ENCODE measurements around the gene ULBP1.
"Not testable (repeated sequence)": the region's sequence is repeated elsewhere in the genome, so short reads cannot be mapped to it uniquely, and the experiment has no call there.

Gene ULBP1

DNA sequence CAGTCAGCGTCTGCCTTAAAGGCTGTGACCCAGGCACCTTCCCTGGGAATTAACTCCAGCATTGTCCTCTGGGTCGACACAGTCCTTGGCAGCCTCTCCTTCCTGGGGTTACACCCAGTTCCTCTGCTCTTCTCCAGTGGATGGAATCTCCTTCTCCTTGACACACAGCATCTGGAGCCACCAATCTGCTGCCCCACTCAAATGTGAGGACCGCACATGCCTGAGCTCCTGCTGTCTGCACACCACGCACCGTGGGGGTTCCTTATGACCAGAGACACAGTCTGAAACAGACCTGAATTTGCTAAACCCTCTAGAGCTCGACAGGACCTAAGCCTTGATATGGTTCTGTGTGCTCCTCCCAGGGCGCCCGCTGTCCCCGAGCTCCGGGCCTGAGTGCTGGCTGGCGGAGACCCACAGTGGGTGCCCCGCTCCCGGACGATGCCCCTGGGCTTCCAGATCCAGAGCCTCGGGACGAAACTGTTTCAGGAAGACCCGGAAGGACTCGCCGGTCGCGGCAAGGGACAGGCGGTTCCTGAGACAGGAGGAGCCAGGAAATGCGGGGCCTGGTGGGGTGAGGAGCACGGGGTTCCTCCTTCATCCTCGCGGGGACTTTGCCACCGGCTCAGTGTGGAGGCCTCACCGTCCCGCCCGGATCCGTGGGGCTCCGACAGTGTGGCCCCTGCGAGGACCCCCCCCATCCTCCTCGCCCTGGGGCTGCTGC lies 38.3 kb upstream of the ULBP1 start:
- Mint-ChIP-seq H3K9me3 (no peaks in the 10 kb centered on the region), H3K27ac (no peak overlapping the region), H3K36me3 (no peaks in the 10 kb centered on the region), H3K27me3 (peaks cover 94% of the 10 kb centered on the region), H3K4me3 (peak overlapping the region; percentile 33), H3K4me1 (peaks cover 33% of the 10 kb centered on the region)
- CTCF ChIA-PET = interaction anchor here (1.0 to 2.6 kb wide), 7 partner anchors 55 to 189 kb away, joined by 3 to 20 read pairs (median 6); no protein-coding TSS in a partner anchor
- peak; percentile 36 for DNase-seq

DNA sequence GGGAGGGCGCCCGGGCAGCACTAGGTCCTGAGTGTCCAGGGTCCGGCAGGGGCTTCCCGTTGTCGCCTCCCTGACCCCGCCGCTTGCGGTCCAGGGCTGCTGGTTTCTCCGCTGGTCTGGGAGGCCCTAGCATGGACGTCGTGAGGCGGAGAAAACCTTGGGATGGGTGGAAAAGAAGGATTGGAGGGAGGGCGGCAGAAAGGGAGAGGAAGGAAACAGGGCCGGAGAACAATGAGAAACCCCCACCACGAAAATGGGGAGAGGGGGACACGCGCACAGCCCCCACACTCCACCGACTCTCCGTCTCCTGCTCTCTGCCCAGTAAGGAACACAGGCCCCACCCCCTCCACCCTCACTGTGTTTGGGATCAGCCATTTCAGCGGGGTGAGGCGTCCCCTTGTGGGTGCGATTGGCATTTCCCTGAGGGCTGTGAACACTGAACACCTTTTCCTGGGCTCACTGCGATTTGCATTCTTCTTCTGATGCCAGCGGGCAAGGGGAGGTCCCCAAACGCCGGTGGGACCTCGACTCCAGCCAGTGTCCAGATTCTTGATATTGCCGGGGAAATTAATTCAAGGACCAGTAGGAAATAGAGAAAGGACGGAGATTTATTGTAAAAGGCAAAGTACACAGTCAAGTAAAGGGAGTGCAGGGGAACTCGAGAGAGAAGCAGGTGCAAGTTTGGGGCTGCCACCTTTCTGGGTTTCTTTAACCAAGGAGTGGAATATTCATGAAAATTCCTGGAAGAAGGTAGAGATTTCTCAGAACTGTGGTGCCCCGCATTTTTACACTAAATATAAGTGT lies 37.6 kb upstream of the ULBP1 start:
- CTCF ChIA-PET = interaction anchor here (0.7 to 2.6 kb wide), 7 partner anchors 61 to 95 kb away, joined by 3 to 20 read pairs (median 6); no protein-coding TSS in a partner anchor
- peak; percentile 88 for DNase-seq
- Mint-ChIP-seq H3K4me1 (peaks cover 33% of the 10 kb centered on the region), H3K27ac (no peak overlapping the region), H3K4me3 (peak overlapping the region; percentile 32), H3K36me3 (no peaks in the 10 kb centered on the region), H3K27me3 (peaks cover 96% of the 10 kb centered on the region), H3K9me3 (no peaks in the 10 kb centered on the region)

DNA sequence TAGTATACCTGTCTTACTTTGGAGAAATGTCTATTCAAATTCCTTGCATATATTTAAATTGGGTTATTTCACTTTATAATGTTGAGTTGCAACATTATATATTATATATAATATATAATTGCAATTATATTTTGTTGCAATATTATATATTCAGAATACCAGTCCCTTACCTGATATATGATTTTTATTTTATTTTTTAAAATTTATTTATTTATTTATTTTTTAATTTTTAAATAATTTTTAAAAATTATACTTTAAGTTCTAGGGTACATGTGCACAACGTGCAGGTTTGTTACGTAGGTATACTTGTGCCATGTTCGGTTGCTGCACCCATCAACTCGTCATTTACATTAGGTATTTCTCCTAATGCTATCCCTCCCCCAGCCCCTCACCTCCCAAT lies 36.7 kb upstream of the ULBP1 start:
- H3K4me1 Mint-ChIP-seq = peaks cover 30% of the 10 kb centered on the region
- not testable (repeated sequence) for DNase-seq, H3K36me3 Mint-ChIP-seq, H3K9me3 Mint-ChIP-seq, H3K4me3 Mint-ChIP-seq, H3K27ac Mint-ChIP-seq
- CTCF ChIA-PET = interaction anchor here (0.7 kb wide), 3 partner anchors 87 to 95 kb away, joined by 3 to 5 read pairs (median 4); no protein-coding TSS in a partner anchor
- peaks cover 92% of the 10 kb centered on the region for H3K27me3 Mint-ChIP-seq

DNA sequence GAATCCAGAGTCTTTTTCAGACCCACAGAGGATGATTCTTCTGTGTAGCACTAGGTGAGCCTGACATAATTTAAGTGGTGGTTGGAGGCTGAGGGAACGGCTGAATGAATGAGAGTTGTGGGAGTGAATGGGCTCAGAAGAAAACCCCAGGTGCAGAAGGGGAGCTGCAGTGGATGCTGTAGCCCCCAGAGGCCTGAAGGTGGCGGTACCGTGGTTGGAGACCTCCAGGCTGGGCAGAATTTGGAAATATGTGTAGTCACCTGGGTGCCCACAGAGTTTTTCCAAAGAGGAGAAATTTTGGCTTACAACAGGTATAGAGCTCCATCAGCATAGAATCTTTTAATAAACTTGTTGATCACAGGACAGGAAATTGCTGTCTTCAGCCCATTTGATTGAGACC lies 34.3 kb upstream of the ULBP1 start:
- peak; percentile 36 for DNase-seq
- CTCF ChIA-PET = interaction anchor here (1.0 to 1.2 kb wide), 2 partner anchors 81 to 98 kb away, joined by 4 read pairs; no protein-coding TSS in a partner anchor
- no peaks in the 10 kb centered on the region for H3K36me3 Mint-ChIP-seq

DNA sequence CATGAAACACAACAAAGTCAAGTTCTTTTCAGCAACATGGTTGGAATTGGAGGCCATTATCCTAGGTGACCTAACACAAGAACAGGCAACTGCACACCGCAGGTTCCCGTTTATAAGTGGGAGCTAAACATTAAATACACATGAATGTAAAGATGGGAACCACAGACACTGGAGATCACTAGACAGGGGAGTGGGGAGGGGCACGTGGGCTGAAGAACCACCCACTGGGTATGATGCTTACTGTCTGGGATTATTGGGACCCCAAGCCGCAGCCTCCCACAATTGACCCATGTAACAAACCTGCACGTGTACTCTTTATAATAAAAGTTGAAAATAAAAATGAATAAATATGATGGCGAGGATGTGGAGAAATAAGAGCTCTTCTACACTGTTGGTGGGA lies 32.2 kb upstream of the ULBP1 start:
- DNase-seq = no peak
- CTCF ChIA-PET = interaction anchor here (1.6 kb wide), 1 partner anchor 85 kb away, joined by 4 read pairs; no protein-coding TSS in a partner anchor
- H3K4me3 Mint-ChIP-seq = no peak overlapping the region
- H3K27ac Mint-ChIP-seq = no peak overlapping the region
- no peaks in the 10 kb centered on the region for H3K9me3 Mint-ChIP-seq
- peaks cover 88% of the 10 kb centered on the region for H3K27me3 Mint-ChIP-seq
- no peaks in the 10 kb centered on the region for H3K36me3 Mint-ChIP-seq
- peaks cover 15% of the 10 kb centered on the region for H3K4me1 Mint-ChIP-seq

More for the DNA sequence above, 34.3 kb upstream of the ULBP1 start:
- Mint-ChIP-seq H3K9me3 (no peaks in the 10 kb centered on the region), H3K4me3 (no peak overlapping the region), H3K27me3 (peaks cover 88% of the 10 kb centered on the region), H3K27ac (no peak overlapping the region), H3K4me1 (peaks cover 16% of the 10 kb centered on the region)

DNA sequence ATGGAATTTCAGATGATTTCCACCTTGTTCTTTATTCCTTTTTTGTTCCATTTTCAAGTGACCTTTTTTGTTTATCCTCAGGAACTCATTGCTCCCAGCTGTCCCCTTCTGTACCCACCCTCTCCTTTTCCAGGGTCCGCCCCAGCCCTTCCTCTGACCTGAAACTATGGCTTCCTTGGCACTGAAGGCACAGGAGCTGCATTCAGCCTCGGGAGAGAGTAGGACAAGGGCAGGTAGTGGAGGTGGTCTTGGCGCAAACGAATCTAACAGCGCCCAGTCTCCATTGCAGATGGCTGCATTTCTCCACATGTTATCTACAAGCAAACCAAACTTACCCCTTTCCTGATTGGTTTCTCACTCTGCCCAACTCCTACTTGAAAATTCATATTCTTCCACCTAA lies 30.7 kb upstream of the ULBP1 start:
- H3K4me3 Mint-ChIP-seq = no peak overlapping the region
- DNase-seq = no peak
- no peaks in the 10 kb centered on the region for H3K36me3 Mint-ChIP-seq
- peaks cover 91% of the 10 kb centered on the region for H3K27me3 Mint-ChIP-seq
- no peak overlapping the region for H3K27ac Mint-ChIP-seq
- CTCF ChIA-PET = interaction anchor here (1.5 kb wide), 1 partner anchor 84 kb away, joined by 5 read pairs; no protein-coding TSS in a partner anchor
- H3K4me1 Mint-ChIP-seq = peaks cover 24% of the 10 kb centered on the region
- H3K9me3 Mint-ChIP-seq = no peaks in the 10 kb centered on the region

DNA sequence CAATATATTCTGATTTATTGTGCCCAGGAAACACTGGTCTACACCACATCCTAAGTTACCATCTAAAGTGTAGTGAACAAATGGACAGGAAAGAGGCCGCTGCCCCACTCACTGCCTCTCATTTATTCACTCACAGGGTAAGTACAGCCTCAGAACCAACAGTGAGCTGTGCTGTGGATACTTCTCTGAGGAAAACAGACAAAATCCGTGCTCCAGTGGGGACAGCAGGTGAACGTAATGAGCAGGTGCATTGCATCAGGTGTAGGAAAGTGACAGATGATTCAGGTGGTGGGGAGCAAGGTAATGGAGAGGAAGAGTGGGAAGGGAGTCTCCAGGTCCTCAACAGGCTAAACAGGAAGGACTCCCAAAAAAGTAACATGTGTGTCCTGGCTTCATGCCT lies 30.3 kb upstream of the ULBP1 start:
- H3K27me3 Mint-ChIP-seq = peaks cover 91% of the 10 kb centered on the region
- H3K27ac Mint-ChIP-seq = no peak overlapping the region
- H3K4me1 Mint-ChIP-seq = peaks cover 29% of the 10 kb centered on the region
- CTCF ChIA-PET = interaction anchor here (1.5 kb wide), 1 partner anchor 84 kb away, joined by 5 read pairs; no protein-coding TSS in a partner anchor
- no peak overlapping the region for H3K4me3 Mint-ChIP-seq
- no peaks in the 10 kb centered on the region for H3K9me3 Mint-ChIP-seq
- no peak for DNase-seq
- no peaks in the 10 kb centered on the region for H3K36me3 Mint-ChIP-seq

DNA sequence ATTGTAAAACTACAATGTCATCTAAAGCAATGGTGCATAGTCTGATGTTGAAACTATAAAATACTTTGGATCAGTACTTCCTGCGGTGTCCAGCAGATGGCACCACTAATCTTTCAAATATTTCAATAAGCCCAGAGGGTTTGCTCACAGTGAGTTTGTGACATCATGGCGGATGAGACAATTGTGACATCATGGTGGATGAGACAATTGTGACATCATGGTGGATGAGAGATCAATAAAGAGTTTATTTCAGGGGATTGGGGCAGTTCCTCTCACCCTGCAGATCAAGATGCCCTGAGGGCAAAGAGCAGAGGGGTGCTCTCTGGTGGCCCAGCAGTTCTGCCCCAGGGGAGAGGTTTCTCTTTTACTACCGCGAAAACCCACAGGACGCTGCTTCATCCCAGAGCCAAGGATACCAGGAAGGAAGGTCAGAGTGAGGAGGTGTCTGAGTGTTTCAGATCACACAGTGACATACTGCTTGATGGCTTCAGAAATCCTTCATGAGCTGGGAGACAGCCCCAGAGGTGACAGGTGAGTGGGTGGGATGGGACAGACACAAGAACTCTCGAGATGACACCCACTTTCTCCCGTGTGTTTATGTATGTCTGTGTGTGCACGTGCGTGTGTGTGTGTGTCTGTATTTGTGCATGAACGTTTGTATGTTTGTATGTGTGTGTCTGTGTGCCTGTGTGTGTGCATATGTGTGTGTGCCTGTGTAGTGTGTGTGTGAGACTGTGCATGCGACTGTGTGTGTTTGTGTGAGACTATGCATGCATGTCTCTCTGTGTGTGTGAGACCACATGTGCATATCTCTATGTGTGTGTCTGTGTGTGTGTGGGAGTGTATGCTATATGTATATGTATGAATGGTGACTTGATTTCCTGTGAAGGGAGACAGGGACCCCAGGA lies 29.2 kb upstream of the ULBP1 start:
- Mint-ChIP-seq H3K27me3 (peaks cover 91% of the 10 kb centered on the region), H3K27ac (no peak overlapping the region), H3K36me3 (no peaks in the 10 kb centered on the region), H3K9me3 (no peaks in the 10 kb centered on the region), H3K4me3 (no peak overlapping the region), H3K4me1 (peaks cover 38% of the 10 kb centered on the region)
- CTCF ChIA-PET = interaction anchor here (1.5 to 2.8 kb wide), 2 partner anchors 74 to 82 kb away, joined by 3 to 18 read pairs; no protein-coding TSS in a partner anchor
- DNase-seq = peak; percentile 81

DNA sequence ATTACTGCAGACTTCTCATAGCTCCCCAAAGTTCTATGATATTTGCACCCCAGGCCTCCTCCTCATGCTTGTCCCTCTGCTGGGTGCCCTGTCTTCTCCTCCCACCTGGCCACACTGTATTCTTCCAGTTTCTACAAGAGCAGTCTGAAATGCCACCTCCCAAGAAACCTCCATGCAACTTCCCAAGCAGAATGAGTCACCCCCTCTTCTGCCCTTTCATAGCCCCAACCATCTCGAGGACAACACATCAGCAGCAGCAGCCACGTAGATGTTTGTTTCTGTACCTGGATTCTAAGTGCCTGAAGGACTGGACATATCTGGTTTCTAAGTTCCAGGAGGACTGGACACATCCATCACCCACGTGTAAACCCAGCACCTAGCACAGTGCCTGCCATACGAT lies 28.5 kb upstream of the ULBP1 start:
- H3K4me3 Mint-ChIP-seq = no peak overlapping the region
- H3K9me3 Mint-ChIP-seq = no peaks in the 10 kb centered on the region
- H3K4me1 Mint-ChIP-seq = peaks cover 45% of the 10 kb centered on the region
- H3K27ac Mint-ChIP-seq = no peak overlapping the region
- CTCF ChIA-PET = interaction anchor here (1.5 to 2.8 kb wide), 2 partner anchors 74 to 82 kb away, joined by 3 to 18 read pairs; no protein-coding TSS in a partner anchor
- H3K36me3 Mint-ChIP-seq = no peaks in the 10 kb centered on the region
- peaks cover 91% of the 10 kb centered on the region for H3K27me3 Mint-ChIP-seq
- no peak for DNase-seq

DNA sequence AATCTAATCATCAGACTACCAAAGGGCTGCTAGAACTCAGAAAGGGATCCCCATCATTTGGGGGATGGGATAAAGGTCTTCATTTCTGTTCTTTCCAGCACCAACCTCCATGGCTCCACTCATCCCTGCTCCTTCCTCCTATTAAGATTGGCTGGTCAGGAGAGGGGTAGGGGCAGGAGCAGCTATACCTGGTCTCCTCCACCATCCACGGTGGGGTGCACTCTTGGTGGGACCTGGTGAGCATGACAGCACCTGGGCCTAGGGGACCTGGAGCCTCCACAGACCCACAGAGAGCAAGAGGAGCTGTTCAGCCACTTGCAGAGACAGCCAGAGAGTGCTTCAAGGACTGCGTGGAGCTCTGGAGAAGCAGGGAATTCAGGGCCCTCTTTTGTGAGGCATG lies 28.1 kb upstream of the ULBP1 start:
- Mint-ChIP-seq H3K4me3 (no peak overlapping the region), H3K4me1 (peaks cover 50% of the 10 kb centered on the region), H3K9me3 (no peaks in the 10 kb centered on the region), H3K27ac (no peak overlapping the region), H3K36me3 (no peaks in the 10 kb centered on the region), H3K27me3 (peaks cover 91% of the 10 kb centered on the region)
- CTCF ChIA-PET = interaction anchor here (1.5 to 2.8 kb wide), 2 partner anchors 73 to 81 kb away, joined by 3 to 18 read pairs; no protein-coding TSS in a partner anchor
- DNase-seq = no peak

DNA sequence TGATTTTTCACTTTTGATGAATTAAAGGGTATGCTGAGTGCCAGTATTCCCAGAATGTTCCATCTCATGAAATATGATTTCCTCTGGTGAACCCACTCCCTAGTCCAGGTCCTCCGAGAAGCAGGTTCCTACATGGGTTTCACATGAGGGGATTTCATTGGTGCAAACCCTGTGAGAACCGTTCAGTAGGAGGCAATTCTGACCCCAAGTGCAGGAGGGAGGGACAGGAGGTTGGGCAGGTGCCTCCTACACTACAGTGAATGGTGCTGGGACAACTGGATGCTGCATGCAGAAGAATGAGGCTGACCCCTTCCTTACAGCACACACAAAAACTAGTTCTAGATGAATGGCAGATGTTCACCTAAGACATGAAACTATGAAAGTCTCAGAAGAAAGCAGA lies 27.0 kb upstream of the ULBP1 start:
- H3K4me1 Mint-ChIP-seq = peaks cover 60% of the 10 kb centered on the region
- H3K4me3 Mint-ChIP-seq = no peak overlapping the region
- H3K27me3 Mint-ChIP-seq = peaks cover 95% of the 10 kb centered on the region
- H3K36me3 Mint-ChIP-seq = peaks cover 3% of the 10 kb centered on the region
- H3K27ac Mint-ChIP-seq = no peak overlapping the region
- H3K9me3 Mint-ChIP-seq = no peaks in the 10 kb centered on the region
- DNase-seq = no peak
- CTCF ChIA-PET = interaction anchor here (2.8 kb wide), 1 partner anchor 80 kb away, joined by 18 read pairs; no protein-coding TSS in a partner anchor

DNA sequence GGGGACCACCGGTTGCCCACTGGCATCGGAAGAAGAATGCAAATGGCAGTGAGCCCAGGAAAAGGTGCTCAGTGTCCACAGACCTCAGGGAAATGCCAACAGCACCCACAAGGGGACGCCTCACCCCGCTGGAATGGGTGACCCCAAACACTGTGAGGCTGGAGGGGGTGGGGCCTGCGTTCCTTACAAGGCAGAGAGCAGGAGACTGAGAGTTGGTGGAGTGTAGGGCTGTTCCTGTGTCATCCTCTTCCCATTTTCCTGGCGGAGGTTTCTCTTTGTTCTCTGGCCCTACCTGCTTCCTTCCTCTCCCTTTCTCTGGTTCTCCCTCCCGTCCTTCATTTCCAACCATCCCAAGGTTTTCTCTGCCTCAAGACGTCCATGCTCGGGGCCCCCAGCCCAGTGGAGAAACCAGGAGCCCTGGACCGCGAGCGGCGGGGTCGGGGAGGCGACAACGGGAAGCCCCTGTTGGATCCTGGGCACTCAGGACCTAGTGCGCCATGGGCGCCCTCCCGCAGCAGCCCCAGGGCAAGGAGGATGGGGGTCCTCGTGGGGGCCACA lies 25.7 kb upstream of the ULBP1 start:
- CTCF ChIA-PET = interaction anchor here (1.0 kb wide), 1 partner anchor 68 kb away, joined by 3 read pairs; no protein-coding TSS in a partner anchor
- H3K27ac Mint-ChIP-seq, H3K9me3 Mint-ChIP-seq, H3K36me3 Mint-ChIP-seq, DNase-seq: not testable (repeated sequence)
- peaks cover 70% of the 10 kb centered on the region for H3K4me1 Mint-ChIP-seq
- peaks cover 97% of the 10 kb centered on the region for H3K27me3 Mint-ChIP-seq
- peak overlapping the region; percentile 76 for H3K4me3 Mint-ChIP-seq

Measured in activated naive CD4-positive, alpha-beta T cell treated with anti-CD3 and anti-CD28 coated beads, Interleukin-2, amount 10 ng/mL, durations not matched to agents 7 days and 5 days (primary cell).